HG03442 (cell line): ENCODE results near the gene MMEL1.
"Not testable (repeated sequence)": the region's sequence is repeated elsewhere in the genome, so short reads cannot be mapped to it uniquely, and the experiment has no call there.

Experiments
- ATAC-seq: cut with Tn5 transposase; IDR thresholded peaks from one replicate; pipeline ENCODE4 v1.9.1; 2021; ENCODE audit warnings: mild to moderate bottlenecking, moderate library complexity; ENCODE audit not compliant: unreplicated experiment

Gene MMEL1

GRCh38 chr1:2629627-2630497 lies 3.0 kb downstream of the MMEL1 start:
- no peak for ATAC-seq

GRCh38 chr1:2628933-2629626 lies 3.7 kb downstream of the MMEL1 start:
- ATAC-seq: no peak

- ATAC-seq: no peak
Observed at GRCh38 chr1:2628191-2628932, 4.5 kb downstream of the MMEL1 start.

GRCh38 chr1:2627746-2628145 lies 5.1 kb downstream of the MMEL1 start:
- no peak for ATAC-seq

- not testable (repeated sequence) for ATAC-seq
Observed at GRCh38 chr1:2625748-2626147, 7.1 kb downstream of the MMEL1 start.

GRCh38 chr1:2625311-2625710 lies 7.5 kb downstream of the MMEL1 start:
- ATAC-seq: no peak

- ATAC-seq: no peak
Observed at GRCh38 chr1:2624735-2625300, 8.0 kb downstream of the MMEL1 start.

- ATAC-seq: no peak
Observed at GRCh38 chr1:2623571-2624337, 9.1 kb downstream of the MMEL1 start.

GRCh38 chr1:2617971-2618470 lies 14.8 kb downstream of the MMEL1 start:
- no peak for ATAC-seq

GRCh38 chr1:2614145-2614544 lies 18.7 kb downstream of the MMEL1 start:
- no peak for ATAC-seq

GRCh38 chr1:2612591-2613365 lies 20.0 kb downstream of the MMEL1 start:
- no peak for ATAC-seq

GRCh38 chr1:2611621-2612437 lies 21.0 kb downstream of the MMEL1 start:
- no peak for ATAC-seq

GRCh38 chr1:2611031-2611501 lies 21.8 kb downstream of the MMEL1 start:
- ATAC-seq: no peak

GRCh38 chr1:2610036-2610959 lies 22.5 kb downstream of the MMEL1 start:
- no peak for ATAC-seq

- ATAC-seq: no peak
Observed at GRCh38 chr1:2609319-2610035, 23.3 kb downstream of the MMEL1 start.

GRCh38 chr1:2607641-2608091 lies 25.1 kb downstream of the MMEL1 start:
- no peak for ATAC-seq
